Measurements from ENCODE around the gene SUSD4. TPM values are rescaled to one million over a fixed set of nuclear protein-coding genes. Genes with fewer than 3 reads are reported as not detected.

SUSD4 gene
- total RNA-seq, 1 donor from 2014 or later: 18.5 TPM

DNA sequence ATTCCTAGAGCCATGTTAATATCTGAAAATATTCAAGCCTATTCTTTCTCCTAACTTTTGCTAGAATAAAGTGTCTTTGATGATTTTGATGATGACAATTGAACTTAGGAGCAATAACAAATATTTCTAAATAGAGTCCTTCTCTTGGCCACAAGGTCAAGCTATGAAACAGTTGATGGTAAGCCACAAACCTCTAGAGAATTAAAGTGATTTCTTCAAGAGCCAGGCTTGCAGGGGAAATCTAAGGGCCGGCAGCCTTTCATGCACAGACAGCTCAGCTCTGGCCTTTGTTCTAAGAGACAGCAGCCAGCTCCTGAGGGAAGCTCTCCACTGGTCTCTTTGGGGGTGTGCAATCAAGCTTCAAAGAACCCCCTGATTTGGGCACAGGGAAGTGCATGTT lies 59.0 kb downstream of the SUSD4 start:
- TF ChIP-seq, protein P1, sequence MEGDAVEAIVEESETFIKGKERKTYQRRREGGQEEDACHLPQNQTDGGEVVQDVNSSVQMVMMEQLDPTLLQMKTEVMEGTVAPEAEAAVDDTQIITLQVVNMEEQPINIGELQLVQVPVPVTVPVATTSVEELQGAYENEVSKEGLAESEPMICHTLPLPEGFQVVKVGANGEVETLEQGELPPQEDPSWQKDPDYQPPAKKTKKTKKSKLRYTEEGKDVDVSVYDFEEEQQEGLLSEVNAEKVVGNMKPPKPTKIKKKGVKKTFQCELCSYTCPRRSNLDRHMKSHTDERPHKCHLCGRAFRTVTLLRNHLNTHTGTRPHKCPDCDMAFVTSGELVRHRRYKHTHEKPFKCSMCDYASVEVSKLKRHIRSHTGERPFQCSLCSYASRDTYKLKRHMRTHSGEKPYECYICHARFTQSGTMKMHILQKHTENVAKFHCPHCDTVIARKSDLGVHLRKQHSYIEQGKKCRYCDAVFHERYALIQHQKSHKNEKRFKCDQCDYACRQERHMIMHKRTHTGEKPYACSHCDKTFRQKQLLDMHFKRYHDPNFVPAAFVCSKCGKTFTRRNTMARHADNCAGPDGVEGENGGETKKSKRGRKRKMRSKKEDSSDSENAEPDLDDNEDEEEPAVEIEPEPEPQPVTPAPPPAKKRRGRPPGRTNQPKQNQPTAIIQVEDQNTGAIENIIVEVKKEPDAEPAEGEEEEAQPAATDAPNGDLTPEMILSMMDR (IDR thresholded peaks at IDR 0.05; ENCODE audit: unreplicated experiment): no peak
- H3K36me3 Mint-ChIP-seq (ENCODE audit: low read depth, unreplicated experiment): peaks cover 4% of the 10 kb centered on the region
- no peaks in the 10 kb centered on the region for H3K9me3 Mint-ChIP-seq (ENCODE audit: unreplicated experiment)
- no peaks in the 10 kb centered on the region for H3K4me1 Mint-ChIP-seq (ENCODE audit: unreplicated experiment)
- DNase-seq (ENCODE audit: low spot score): no peak
- no peak overlapping the region for H3K4me3 Mint-ChIP-seq (ENCODE audit: unreplicated experiment)
- no peak overlapping the region for H3K27ac Mint-ChIP-seq (ENCODE audit: unreplicated experiment)
- peaks cover 3% of the 10 kb centered on the region for H3K27me3 Mint-ChIP-seq (ENCODE audit: unreplicated experiment)

DNA sequence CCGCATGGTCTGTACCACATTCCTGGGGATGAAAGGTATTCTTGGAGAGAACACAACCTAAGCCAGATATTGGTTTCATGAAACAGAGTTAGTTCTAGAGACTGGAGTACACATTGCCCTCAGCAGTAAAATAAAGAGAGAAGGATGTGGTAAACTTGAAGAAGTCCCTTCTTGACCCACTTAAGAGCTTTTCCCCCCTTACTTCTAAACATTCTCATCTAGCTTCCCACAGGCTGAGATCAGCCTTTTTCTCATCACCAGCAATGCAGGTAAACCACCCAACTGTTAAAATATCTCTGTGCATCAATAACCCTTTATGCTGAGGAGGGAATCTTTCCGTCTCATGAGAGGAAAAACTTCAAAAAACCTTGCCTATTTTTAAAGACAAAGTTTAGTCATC lies 62.6 kb downstream of the SUSD4 start:
- TF ChIP-seq, protein P1 (IDR thresholded peaks at IDR 0.05; ENCODE audit: unreplicated experiment): no peak
- peaks cover 4% of the 10 kb centered on the region for H3K36me3 Mint-ChIP-seq (ENCODE audit: low read depth, unreplicated experiment)
- peaks cover 4% of the 10 kb centered on the region for H3K4me1 Mint-ChIP-seq (ENCODE audit: unreplicated experiment)
- no peak for DNase-seq (ENCODE audit: low spot score)
- no peaks in the 10 kb centered on the region for H3K9me3 Mint-ChIP-seq (ENCODE audit: unreplicated experiment)
- H3K27me3 Mint-ChIP-seq (ENCODE audit: unreplicated experiment): peaks cover 3% of the 10 kb centered on the region
- no peak overlapping the region for H3K27ac Mint-ChIP-seq (ENCODE audit: unreplicated experiment)
- no peak overlapping the region for H3K4me3 Mint-ChIP-seq (ENCODE audit: unreplicated experiment)

DNA sequence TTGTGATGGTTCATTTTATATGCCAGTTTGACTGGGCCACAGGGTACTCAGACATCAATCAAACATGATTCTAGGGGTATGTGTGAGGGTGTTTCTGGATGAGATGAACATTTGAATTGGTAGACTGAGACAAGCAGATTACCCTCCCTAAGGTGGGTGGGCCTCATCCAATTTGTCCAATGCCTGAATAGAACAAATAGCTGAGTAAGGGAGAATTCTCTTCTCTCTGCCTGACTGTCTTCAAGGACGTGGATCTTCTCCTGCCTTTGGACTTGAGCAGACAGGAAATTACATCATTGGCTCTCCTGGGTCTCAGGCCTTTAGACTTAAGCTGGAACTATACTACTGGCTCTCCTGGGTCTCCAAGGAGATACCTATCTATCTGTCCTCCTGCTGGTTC lies 64.4 kb downstream of the SUSD4 start:
- Mint-ChIP-seq H3K4me3 (ENCODE audit: unreplicated experiment) (no peak overlapping the region), H3K27me3 (ENCODE audit: unreplicated experiment) (no peaks in the 10 kb centered on the region), H3K9me3 (ENCODE audit: unreplicated experiment) (no peaks in the 10 kb centered on the region), H3K27ac (ENCODE audit: unreplicated experiment) (no peak overlapping the region), H3K4me1 (ENCODE audit: unreplicated experiment) (peaks cover 4% of the 10 kb centered on the region), H3K36me3 (ENCODE audit: low read depth, unreplicated experiment) (peaks cover 3% of the 10 kb centered on the region)
- no peak for DNase-seq (ENCODE audit: low spot score)
- TF ChIP-seq, protein P1 (IDR thresholded peaks at IDR 0.05; ENCODE audit: unreplicated experiment): no peak

DNA sequence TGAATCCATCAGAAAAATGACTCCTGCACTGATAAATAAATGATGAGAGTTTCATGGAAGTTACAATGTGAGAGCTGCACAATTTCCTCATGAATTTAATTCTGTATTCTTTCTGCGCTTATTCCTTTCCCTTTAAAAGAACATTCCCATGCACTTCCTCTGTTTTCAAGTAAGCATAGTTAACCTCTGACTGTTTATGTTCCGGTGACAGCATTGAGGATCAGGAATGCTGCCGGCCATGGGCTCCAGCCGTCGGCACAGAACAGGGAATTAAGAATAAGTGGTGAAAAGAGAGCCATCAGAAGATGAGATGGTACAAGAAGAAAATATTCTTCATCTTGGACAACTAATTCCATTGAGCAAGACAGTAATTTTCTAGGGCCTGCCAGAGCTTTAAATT lies 65.3 kb downstream of the SUSD4 start:
- no peak for DNase-seq (ENCODE audit: low spot score)
- Mint-ChIP-seq H3K9me3 (ENCODE audit: unreplicated experiment) (no peaks in the 10 kb centered on the region), H3K27me3 (ENCODE audit: unreplicated experiment) (no peaks in the 10 kb centered on the region), H3K4me1 (ENCODE audit: unreplicated experiment) (peaks cover 4% of the 10 kb centered on the region), H3K27ac (ENCODE audit: unreplicated experiment) (no peak overlapping the region), H3K4me3 (ENCODE audit: unreplicated experiment) (no peak overlapping the region), H3K36me3 (ENCODE audit: low read depth, unreplicated experiment) (no peaks in the 10 kb centered on the region)
- TF ChIP-seq, protein P1 (IDR thresholded peaks at IDR 0.05; ENCODE audit: unreplicated experiment): no peak

DNA sequence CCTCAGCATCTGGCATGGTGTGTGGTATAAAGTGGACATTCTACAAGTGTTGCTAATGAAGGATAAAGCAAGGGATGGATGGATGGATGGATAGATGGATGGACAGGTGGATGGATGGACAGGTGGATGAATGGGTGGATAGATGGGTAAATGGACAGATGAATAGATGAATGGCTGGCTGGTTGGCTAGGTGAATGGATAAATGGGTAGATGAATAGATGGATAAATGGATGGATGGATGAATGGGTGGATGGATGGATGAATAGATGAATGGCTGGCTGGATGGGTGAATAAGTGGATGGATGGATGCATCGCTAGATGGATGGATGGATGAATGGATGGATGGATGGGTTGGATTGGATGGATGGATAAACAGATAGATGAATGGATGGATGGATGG lies 66.2 kb downstream of the SUSD4 start:
- Mint-ChIP-seq H3K36me3 (ENCODE audit: low read depth, unreplicated experiment) (no peaks in the 10 kb centered on the region), H3K27me3 (ENCODE audit: unreplicated experiment) (no peaks in the 10 kb centered on the region), H3K9me3 (ENCODE audit: unreplicated experiment) (no peaks in the 10 kb centered on the region), H3K4me3 (ENCODE audit: unreplicated experiment) (no peak overlapping the region), H3K27ac (ENCODE audit: unreplicated experiment) (no peak overlapping the region), H3K4me1 (ENCODE audit: unreplicated experiment) (peaks cover 4% of the 10 kb centered on the region)
- TF ChIP-seq, protein P1 (IDR thresholded peaks at IDR 0.05; ENCODE audit: unreplicated experiment): no peak
- DNase-seq (ENCODE audit: low spot score): no peak

All from endothelial cell (in vitro differentiated cells).